Measurements from ENCODE around the gene NRCAM.

- TF ChIP-seq CTCF (IDR thresholded peaks at IDR 0.05) = no peak
- no peak for TF ChIP-seq POLR2A (IDR thresholded peaks at IDR 0.05)
These were observed 80.0 kb downstream of the NRCAM start for GRCh38 chr7:108376206-108376605.

Data from gastroesophageal sphincter (tissue), 3 donors.